H9 (cell line): Measurements from ENCODE around the gene DNAJB9. TPM values are rescaled to one million over a fixed set of nuclear protein-coding genes. Genes with fewer than 3 reads are reported as not detected.

Source experiments
- DNase-seq: peaks from one replicate; pipeline ENCODE4 v3.0.0-alpha.2; 2017
- H2AFZ ChIP-seq: one replicate; pipeline ENCODE4 v1.6.1; 2013; ENCODE audit warnings: mild to moderate bottlenecking, low read length, control low read depth, moderate library complexity
- H2AK5ac ChIP-seq: 2 replicates; pipeline ENCODE4 v1.6.1; 2013; ENCODE audit warnings: low read length, control low read depth, mixed read lengths; ENCODE audit not compliant: insufficient read length
- H2BK120ac ChIP-seq: one replicate; pipeline ENCODE4 v1.6.1; 2013; ENCODE audit warnings: low read depth, mild to moderate bottlenecking, low read length, control low read depth, inconsistent platforms; ENCODE audit not compliant: poor library complexity, severe bottlenecking
- H2BK12ac ChIP-seq: 2 replicates; pipeline ENCODE4 v1.6.1; 2013; ENCODE audit warnings: low read length, control low read depth, mixed read lengths, low read depth; ENCODE audit not compliant: insufficient read length
- H2BK15ac ChIP-seq: 2 replicates; pipeline ENCODE4 v1.6.1; 2013; ENCODE audit warnings: low read depth, low read length, control low read depth
- H2BK20ac ChIP-seq: one replicate; pipeline ENCODE4 v1.6.1; 2013; ENCODE audit warnings: low read depth, mild to moderate bottlenecking, low read length, control low read depth, inconsistent platforms; ENCODE audit not compliant: poor library complexity, severe bottlenecking
- H2BK5ac ChIP-seq: 2 replicates; pipeline ENCODE4 v1.6.1; 2013; ENCODE audit warnings: low read length, control low read depth, mixed read lengths; ENCODE audit not compliant: insufficient read length
- H3K14ac ChIP-seq: 2 replicates; pipeline ENCODE4 v1.6.1; 2013; ENCODE audit warnings: low read length, control low read depth; ENCODE audit not compliant: insufficient read depth
- H3K18ac ChIP-seq: 2 replicates; pipeline ENCODE4 v1.6.1; 2013; ENCODE audit warnings: low read depth, mild to moderate bottlenecking, mixed read lengths, low read length, control low read depth; ENCODE audit not compliant: insufficient read length
- H3K23ac ChIP-seq: 2 replicates; pipeline ENCODE4 v1.6.1; 2013; ENCODE audit warnings: low read length, control low read depth, mixed read lengths, low read depth; ENCODE audit not compliant: insufficient read length
- H3K23me2 ChIP-seq: 2 replicates; pipeline ENCODE4 v1.6.1; 2013; ENCODE audit warnings: low read depth, mild to moderate bottlenecking, mixed read lengths, low read length, control low read depth; ENCODE audit not compliant: insufficient read length, poor library complexity, severe bottlenecking
- H3K27ac ChIP-seq: 2 replicates; pipeline ENCODE4 v1.5.1; 2013; ENCODE audit warnings: low read length, control low read depth, mixed read lengths, low read depth; ENCODE audit not compliant: insufficient read length
- H3K27me3 ChIP-seq: 2 replicates; pipeline ENCODE4 v1.6.1; 2013; ENCODE audit warnings: low read length, control low read depth, inconsistent platforms; ENCODE audit not compliant: insufficient read depth
- H3K4ac ChIP-seq: 2 replicates; pipeline ENCODE4 v1.6.1; 2013; ENCODE audit warnings: low read depth, mild to moderate bottlenecking, control low read depth, inconsistent platforms, low read length, moderate library complexity
- H3K4me1 ChIP-seq: 2 replicates; pipeline ENCODE4 v1.6.1; 2013; ENCODE audit warnings: low read length, control low read depth, inconsistent platforms; ENCODE audit not compliant: insufficient read depth
- H3K4me2 ChIP-seq: 2 replicates; pipeline ENCODE4 v1.6.1; 2013; ENCODE audit warnings: low read length, control low read depth, mixed read lengths; ENCODE audit not compliant: insufficient read length, insufficient read depth
- H3K56ac ChIP-seq: 2 replicates; pipeline ENCODE4 v1.6.1; 2013; ENCODE audit warnings: low read depth, mild to moderate bottlenecking, mixed read lengths, low read length, control low read depth; ENCODE audit not compliant: insufficient read length
- H3K79me1 ChIP-seq: 2 replicates; pipeline ENCODE4 v1.6.1; 2013; ENCODE audit warnings: low read depth, mild to moderate bottlenecking, moderate library complexity, low read length, control low read depth, inconsistent platforms; ENCODE audit not compliant: insufficient read depth, poor library complexity, severe bottlenecking
- H3K79me2 ChIP-seq: 2 replicates; pipeline ENCODE4 v1.6.1; 2013; ENCODE audit warnings: low read length, control low read depth, inconsistent platforms; ENCODE audit not compliant: insufficient read depth
- H3K9ac ChIP-seq: 2 replicates; pipeline ENCODE4 v1.6.1; 2013; ENCODE audit warnings: low read length, control low read depth, mixed read lengths; ENCODE audit not compliant: insufficient read length; ENCODE audit errors: extremely low read depth
- H3K9me3 ChIP-seq: one replicate; pipeline ENCODE4 v1.6.1; 2013; ENCODE audit warnings: low read depth, low read length, inconsistent platforms; ENCODE audit not compliant: control insufficient read depth
- H3T11ph ChIP-seq: one replicate; pipeline ENCODE4 v1.6.1; 2013; ENCODE audit warnings: mild to moderate bottlenecking, low read length, control low read depth, inconsistent platforms
- H4K20me1 ChIP-seq: one replicate; pipeline ENCODE4 v1.6.1; 2013; ENCODE audit not compliant: control insufficient read depth, insufficient read length, insufficient read depth
- H4K5ac ChIP-seq: 2 replicates; pipeline ENCODE4 v1.6.1; 2013; ENCODE audit warnings: low read depth, mild to moderate bottlenecking, mixed read lengths, low read length, control low read depth; ENCODE audit not compliant: insufficient read length
- H4K8ac ChIP-seq: replicated peaks from 2 replicates; pipeline ENCODE4 v1.6.1; 2013; ENCODE audit warnings: low read length, control low read depth, mixed read lengths, low read depth; ENCODE audit not compliant: insufficient read length
- H4K91ac ChIP-seq: 2 replicates; pipeline ENCODE4 v1.6.1; 2013; ENCODE audit warnings: low read depth, mild to moderate bottlenecking, moderate library complexity, mixed read lengths, low read length, control low read depth; ENCODE audit not compliant: insufficient read length
- H3K27ac Mint-ChIP-seq, 3 experiments: 2 replicates in 2 of 3; 3 replicates in 1 of 3; pipeline ENCODE4 v1.8.0; 2020 to 2021; ENCODE audit warnings: mixed read lengths in 3 of 3, mild to moderate bottlenecking in 1 of 3, moderate library complexity in 1 of 3
- H3K27me3 Mint-ChIP-seq: 2 replicates; pipeline ENCODE4 v1.8.0; 2021; ENCODE audit warnings: low read depth, mild to moderate bottlenecking, moderate library complexity, mixed read lengths
- H3K36me3 Mint-ChIP-seq, 3 experiments: 2 replicates in 2 of 3; 3 replicates in 1 of 3; pipeline ENCODE4 v1.8.0; 2020 to 2021; ENCODE audit warnings: low read depth in 3 of 3, mixed read lengths in 3 of 3; ENCODE audit not compliant: insufficient read depth in 1 of 3
- H3K4me1 Mint-ChIP-seq, 2 experiments: 2 replicates each; pipeline ENCODE4 v1.8.0; 2020; ENCODE audit warnings: mixed read lengths in 2 of 2
- H3K4me3 Mint-ChIP-seq, 2 experiments: 2 replicates in 1 of 2; 3 replicates in 1 of 2; pipeline ENCODE4 v1.8.0; 2020 to 2021; ENCODE audit warnings: mild to moderate bottlenecking in 2 of 2, mixed read lengths in 2 of 2, moderate library complexity in 1 of 2
- H3K9me3 Mint-ChIP-seq, 2 experiments: 2 replicates in 1 of 2; 3 replicates in 1 of 2; pipeline ENCODE4 v1.8.0; 2020; ENCODE audit warnings: mild to moderate bottlenecking in 2 of 2, mixed read lengths in 2 of 2, moderate library complexity in 1 of 2
- WGBS: extraction: QIAGEN DNeasy Blood & Tissue Kit; methylation state at CpG from one replicate; pipeline ENCODE4 v1.1.7; 2013; ENCODE audit warnings: missing lambda C conversion rate, low lambda C conversion rate, mixed read lengths; ENCODE audit not compliant: insufficient read length; ENCODE audit errors: extremely low coverage; 5-methylcytosine and 5-hydroxymethylcytosine counted together
- total RNA-seq: library from RNA; stranded (reverse); gene quantifications from 2 replicates; pipeline ENCODE4 v1.2.1, GENCODE V29; 2021
- TF ChIP-seq, protein P1 (sequence below): fragments of 200-600 bp; sonication (generic); conservative IDR thresholded peaks from 3 replicates; pipeline ENCODE4 v1.8.0; 2021; ENCODE audit warnings: antibody characterized with exemption, mild to moderate bottlenecking

The DNAJB9 gene
- total RNA-seq, 1 experiment from 2014 or later: 11.3 TPM

- no peak overlapping the region for H3K14ac ChIP-seq
- no peak overlapping the region for H2BK120ac ChIP-seq
- Mint-ChIP-seq H3K4me3 (no peak overlapping the region), H3K27ac (no peak overlapping the region), H3K4me1 (peaks cover 16 to 17% of the 10 kb centered on the region in 2 experiments), H3K9me3 (no peaks in the 10 kb centered on the region), H3K36me3 (no peaks in the 10 kb centered on the region), H3K27me3 (peaks cover 3% of the 10 kb centered on the region; the same call in 1 of the 2 replicates)
- H3K56ac ChIP-seq: no peak overlapping the region
- H3K79me2 ChIP-seq: no peaks in the 10 kb centered on the region
- no peak overlapping the region for H3K27ac ChIP-seq
- H2BK12ac ChIP-seq: no peak overlapping the region
- H3K4me1 ChIP-seq: no peaks in the 10 kb centered on the region
- no peak overlapping the region for H4K5ac ChIP-seq
- no peak overlapping the region for H2BK5ac ChIP-seq
- TF ChIP-seq, protein P1, sequence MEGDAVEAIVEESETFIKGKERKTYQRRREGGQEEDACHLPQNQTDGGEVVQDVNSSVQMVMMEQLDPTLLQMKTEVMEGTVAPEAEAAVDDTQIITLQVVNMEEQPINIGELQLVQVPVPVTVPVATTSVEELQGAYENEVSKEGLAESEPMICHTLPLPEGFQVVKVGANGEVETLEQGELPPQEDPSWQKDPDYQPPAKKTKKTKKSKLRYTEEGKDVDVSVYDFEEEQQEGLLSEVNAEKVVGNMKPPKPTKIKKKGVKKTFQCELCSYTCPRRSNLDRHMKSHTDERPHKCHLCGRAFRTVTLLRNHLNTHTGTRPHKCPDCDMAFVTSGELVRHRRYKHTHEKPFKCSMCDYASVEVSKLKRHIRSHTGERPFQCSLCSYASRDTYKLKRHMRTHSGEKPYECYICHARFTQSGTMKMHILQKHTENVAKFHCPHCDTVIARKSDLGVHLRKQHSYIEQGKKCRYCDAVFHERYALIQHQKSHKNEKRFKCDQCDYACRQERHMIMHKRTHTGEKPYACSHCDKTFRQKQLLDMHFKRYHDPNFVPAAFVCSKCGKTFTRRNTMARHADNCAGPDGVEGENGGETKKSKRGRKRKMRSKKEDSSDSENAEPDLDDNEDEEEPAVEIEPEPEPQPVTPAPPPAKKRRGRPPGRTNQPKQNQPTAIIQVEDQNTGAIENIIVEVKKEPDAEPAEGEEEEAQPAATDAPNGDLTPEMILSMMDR: no peak
- H3K4ac ChIP-seq: no peak overlapping the region
- no peaks in the 10 kb centered on the region for H4K20me1 ChIP-seq
- no peak overlapping the region for H2BK15ac ChIP-seq
- WGBS: no CpG with 5 or more reads among the region's 8 CpGs
- no peaks in the 10 kb centered on the region for H3K27me3 ChIP-seq
- H2AFZ ChIP-seq: no peak overlapping the region
- H3K23me2 ChIP-seq: no peaks in the 10 kb centered on the region
- no peak overlapping the region for H2AK5ac ChIP-seq
- H4K91ac ChIP-seq: no peak overlapping the region
- H3K4me2 ChIP-seq: no peak overlapping the region
- no peak overlapping the region for H2BK20ac ChIP-seq
- H3K23ac ChIP-seq: no peak overlapping the region
- no peak overlapping the region for H3T11ph ChIP-seq
- no peaks in the 10 kb centered on the region for H3K9me3 ChIP-seq
- H4K8ac ChIP-seq: no peak overlapping the region
- no peak overlapping the region for H3K18ac ChIP-seq
- no peaks in the 10 kb centered on the region for H3K79me1 ChIP-seq
- no peak overlapping the region for H3K9ac ChIP-seq
- no peak for DNase-seq
These were observed 34.1 kb downstream of the DNAJB9 start for GRCh38 chr7:108603656-108604306.
